ENCODE measurements around the gene AFF3.
A peak's percentile ranks its signal among the peaks of the same experiment; 100 is the strongest.

DNA sequence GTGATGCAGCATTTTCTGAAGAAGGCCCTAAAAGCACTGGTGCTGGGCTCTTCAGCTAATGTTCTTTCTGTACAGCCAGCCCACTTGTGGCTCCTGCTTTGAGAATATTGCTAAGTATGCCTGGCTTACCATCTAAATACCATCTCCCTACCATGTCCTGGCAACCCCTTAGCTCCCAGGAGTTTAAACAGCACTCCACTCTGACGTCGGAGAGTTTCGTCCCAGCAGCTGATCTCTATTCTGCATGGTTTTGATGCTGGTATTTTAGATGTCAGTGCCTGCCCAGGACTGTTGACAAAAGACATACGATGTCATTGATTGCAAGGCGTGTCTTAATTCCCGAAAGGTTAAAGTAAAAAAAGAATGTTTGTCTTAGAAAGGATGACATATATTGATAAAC lies 47.0 kb upstream of the AFF3 start:
- TF ChIP-seq, protein P1, sequence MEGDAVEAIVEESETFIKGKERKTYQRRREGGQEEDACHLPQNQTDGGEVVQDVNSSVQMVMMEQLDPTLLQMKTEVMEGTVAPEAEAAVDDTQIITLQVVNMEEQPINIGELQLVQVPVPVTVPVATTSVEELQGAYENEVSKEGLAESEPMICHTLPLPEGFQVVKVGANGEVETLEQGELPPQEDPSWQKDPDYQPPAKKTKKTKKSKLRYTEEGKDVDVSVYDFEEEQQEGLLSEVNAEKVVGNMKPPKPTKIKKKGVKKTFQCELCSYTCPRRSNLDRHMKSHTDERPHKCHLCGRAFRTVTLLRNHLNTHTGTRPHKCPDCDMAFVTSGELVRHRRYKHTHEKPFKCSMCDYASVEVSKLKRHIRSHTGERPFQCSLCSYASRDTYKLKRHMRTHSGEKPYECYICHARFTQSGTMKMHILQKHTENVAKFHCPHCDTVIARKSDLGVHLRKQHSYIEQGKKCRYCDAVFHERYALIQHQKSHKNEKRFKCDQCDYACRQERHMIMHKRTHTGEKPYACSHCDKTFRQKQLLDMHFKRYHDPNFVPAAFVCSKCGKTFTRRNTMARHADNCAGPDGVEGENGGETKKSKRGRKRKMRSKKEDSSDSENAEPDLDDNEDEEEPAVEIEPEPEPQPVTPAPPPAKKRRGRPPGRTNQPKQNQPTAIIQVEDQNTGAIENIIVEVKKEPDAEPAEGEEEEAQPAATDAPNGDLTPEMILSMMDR (IDR thresholded peaks at IDR 0.05), result no peak
- peak in 2 of 4 donors; percentile 40 to 74 for TF ChIP-seq POLR2AphosphoS5 (IDR thresholded peaks at IDR 0.05)
- peak in 2 of 4 donors; percentile 48 to 83 for TF ChIP-seq EP300 (IDR thresholded peaks at IDR 0.05)
